GM23248 (cell line): ENCODE data around the gene ZNF543. TPM values are rescaled to one million over a fixed set of nuclear protein-coding genes. Genes with fewer than 3 reads are reported as not detected.
A peak's percentile ranks its signal among the peaks of the same experiment; 100 is the strongest.

ENCODE experiments used
- DNase-seq: peaks from one replicate; pipeline ENCODE4 v3.0.0-alpha.2; 2015
- H2AFZ ChIP-seq: fragments of 200-600 bp; sonication (generic); 2 replicates; pipeline ENCODE4 v1.6.1; 2016; ENCODE audit warnings: antibody characterized with exemption
- H3F3A ChIP-seq: fragments of 200-600 bp; sonication (generic); 2 replicates; pipeline ENCODE4 v1.6.1; 2016; ENCODE audit warnings: mild to moderate bottlenecking, antibody characterized with exemption, mixed run types; ENCODE audit not compliant: insufficient read depth
- H3K27ac ChIP-seq: fragments of 200-600 bp; sonication (generic); 2 replicates; pipeline ENCODE4 v1.5.1; 2016; ENCODE audit warnings: mild to moderate bottlenecking
- H3K27me3 ChIP-seq: fragments of 200-600 bp; sonication (generic); replicated peaks from 2 replicates; pipeline ENCODE4 v1.6.1; 2016; ENCODE audit warnings: mild to moderate bottlenecking; ENCODE audit not compliant: insufficient read depth
- H3K36me3 ChIP-seq: fragments of 200-600 bp; sonication (generic); 2 replicates; pipeline ENCODE4 v1.6.1; 2016; ENCODE audit warnings: low read depth, mild to moderate bottlenecking
- H3K4me1 ChIP-seq: fragments of 200-600 bp; sonication (generic); 2 replicates; pipeline ENCODE4 v1.6.1; 2016; ENCODE audit warnings: mild to moderate bottlenecking; ENCODE audit not compliant: insufficient read depth
- H3K4me2 ChIP-seq: fragments of 200-600 bp; sonication (generic); one replicate; pipeline ENCODE4 v1.6.1; 2016; ENCODE audit warnings: mild to moderate bottlenecking; ENCODE audit not compliant: unreplicated experiment
- H3K4me3 ChIP-seq: fragments of 200-600 bp; sonication (generic); 2 replicates; pipeline ENCODE4 v1.5.1; 2016; ENCODE audit warnings: mild to moderate bottlenecking
- H3K79me2 ChIP-seq: fragments of 200-600 bp; sonication (generic); 2 replicates; pipeline ENCODE4 v1.6.1; 2016; ENCODE audit warnings: mild to moderate bottlenecking; ENCODE audit not compliant: insufficient read depth
- H3K9ac ChIP-seq: fragments of 200-600 bp; sonication (generic); 2 replicates; pipeline ENCODE4 v1.6.1; 2016; ENCODE audit warnings: mild to moderate bottlenecking
- H3K9me2 ChIP-seq: fragments of 200-600 bp; sonication (generic); 2 replicates; pipeline ENCODE4 v1.6.1; 2016; ENCODE audit warnings: mixed run types, mild to moderate bottlenecking, moderate library complexity; ENCODE audit not compliant: insufficient read depth
- H3K9me3 ChIP-seq: fragments of 200-600 bp; sonication (generic); one replicate; pipeline ENCODE4 v1.6.1; 2017; ENCODE audit warnings: low read depth
- H4K20me1 ChIP-seq: fragments of 200-600 bp; sonication (generic); 2 replicates; pipeline ENCODE4 v1.6.0; 2016; ENCODE audit not compliant: insufficient read depth
- EZH2 ChIP-seq: fragments of 200-600 bp; sonication (generic); IDR thresholded peaks from 2 replicates; pipeline ENCODE4 v1.6.1; 2018; ENCODE audit warnings: antibody characterized with exemption, mild to moderate bottlenecking; ENCODE audit not compliant: insufficient read depth, poor library complexity, severe bottlenecking
- EZH2phosphoT487 ChIP-seq: fragments of 200-600 bp; sonication (generic); IDR thresholded peaks from 2 replicates; pipeline ENCODE4 v1.6.1; 2018; ENCODE audit warnings: antibody characterized with exemption, moderate library complexity, mild to moderate bottlenecking, low read depth; ENCODE audit not compliant: insufficient read depth
- WGBS, 2 experiments: methylation state at CpG; one replicate each; pipeline ENCODE4 v1.1.6; 2015 to 2017; ENCODE audit warnings: low lambda C conversion rate in 2 of 2, low coverage in 1 of 2; ENCODE audit errors: missing lambda C conversion rate in 2 of 2; 5-methylcytosine and 5-hydroxymethylcytosine counted together
- in situ Hi-C: fragments of 300-500 bp; cut with MboI; formaldehyde crosslinking; loops from 2 replicates; pipeline ENCODE4 v1.15.0; 2020
- polyA plus RNA-seq: library from polyadenylated mRNA; unstranded; fragments of >200 nt; fragmentation: Nextera tagmentation; extraction: Ambion mirVana; gene quantifications from 2 replicates; pipeline ENCODE4 v1.2.1, GENCODE V29; 2016
- total RNA-seq: library from RNA; depleted of rRNA; stranded (reverse); fragments of >200 nt; shearing (Covaris generic); gene quantifications from 2 replicates; pipeline ENCODE4 v1.2.3, GENCODE V29; 2014

The ZNF543 gene
- total and polyA plus RNA-seq, 2 experiments from 2014 or later, result 1.7 to 8.0 TPM

GRCh38 chr19:57288373-57288772, 31.9 kb upstream of the ZNF543 start:
- Histone ChIP-seq H3K36me3 (peaks cover 81% of the 10 kb centered on the region), H3K79me2 (peaks cover 100% of the 10 kb centered on the region), H3K9me2 (no peaks in the 10 kb centered on the region), H3K9me3 (no peaks in the 10 kb centered on the region), H3K9ac (no peak overlapping the region), H3K4me2 (no peak overlapping the region), H3K4me3 (no peak overlapping the region), H3K4me1 (no peaks in the 10 kb centered on the region), H3F3A (peaks cover 3% of the 10 kb centered on the region; the same call in 1 of the 2 replicates), H2AFZ (no peak overlapping the region), H4K20me1 (peaks cover 15% of the 10 kb centered on the region), H3K27ac (no peak overlapping the region), H3K27me3 (no peaks in the 10 kb centered on the region)
- in situ Hi-C loops, result no loop called here
- no peak for DNase-seq
- WGBS, 2 experiments, result 97 to 100% methylated on average over 4 of the region's 4 CpGs
- TF ChIP-seq EZH2 (no peak), EZH2phosphoT487 (no peak)

- H3F3A ChIP-seq, result peaks cover 15% of the 10 kb centered on the region
- peaks cover 100% of the 10 kb centered on the region for H3K79me2 ChIP-seq
- no peak overlapping the region for H3K9ac ChIP-seq
- H3K27me3 ChIP-seq, result no peaks in the 10 kb centered on the region
- no peak for DNase-seq
- WGBS, 2 experiments, result 99% methylated on average over 11 of the region's 11 CpGs
- H3K9me2 ChIP-seq, result no peaks in the 10 kb centered on the region
- no peak overlapping the region for H3K27ac ChIP-seq
- no peaks in the 10 kb centered on the region for H3K9me3 ChIP-seq
- no peak overlapping the region for H2AFZ ChIP-seq
- no peaks in the 10 kb centered on the region for H3K4me1 ChIP-seq
- in situ Hi-C loops, result no loop called here
- peaks cover 95% of the 10 kb centered on the region for H3K36me3 ChIP-seq
- H3K4me2 ChIP-seq, result no peak overlapping the region
- TF ChIP-seq EZH2, result no peak
- TF ChIP-seq EZH2phosphoT487, result no peak
- H4K20me1 ChIP-seq, result peaks cover 24% of the 10 kb centered on the region
- no peak overlapping the region for H3K4me3 ChIP-seq
These were observed 29.3 kb upstream of the ZNF543 start for GRCh38 chr19:57290970-57291369.

GRCh38 chr19:57292547-57292946, 27.7 kb upstream of the ZNF543 start:
- Histone ChIP-seq H3K79me2 (peaks cover 100% of the 10 kb centered on the region), H3K36me3 (peaks cover 81% of the 10 kb centered on the region), H3K4me1 (no peaks in the 10 kb centered on the region), H2AFZ (no peak overlapping the region), H3F3A (peaks cover 21% of the 10 kb centered on the region), H3K9me2 (no peaks in the 10 kb centered on the region), H3K27ac (no peak overlapping the region), H4K20me1 (peaks cover 30% of the 10 kb centered on the region), H3K9me3 (no peaks in the 10 kb centered on the region), H3K4me2 (no peak overlapping the region), H3K4me3 (no peak overlapping the region), H3K27me3 (no peaks in the 10 kb centered on the region), H3K9ac (no peak overlapping the region)
- no peak for DNase-seq
- TF ChIP-seq EZH2phosphoT487 (no peak), EZH2 (no peak)
- in situ Hi-C loops, result no loop called here
- WGBS, 2 experiments, result 97 to 100% methylated on average over 1 of the region's 1 CpG

GRCh38 chr19:57293719-57294118, 26.6 kb upstream of the ZNF543 start:
- Histone ChIP-seq H3K9ac (no peak overlapping the region), H3K9me3 (no peaks in the 10 kb centered on the region), H3K27ac (no peak overlapping the region), H3K36me3 (peaks cover 72% of the 10 kb centered on the region), H2AFZ (no peak overlapping the region), H3K27me3 (no peaks in the 10 kb centered on the region), H3K4me2 (no peak overlapping the region), H3K4me3 (no peak overlapping the region), H3F3A (peaks cover 26% of the 10 kb centered on the region), H4K20me1 (peaks cover 27% of the 10 kb centered on the region), H3K4me1 (no peaks in the 10 kb centered on the region), H3K79me2 (peaks cover 100% of the 10 kb centered on the region), H3K9me2 (no peaks in the 10 kb centered on the region)
- 94 to 100% methylated on average over 1 of the region's 1 CpG for WGBS, 2 experiments
- DNase-seq, result no peak
- TF ChIP-seq EZH2phosphoT487, result no peak
- TF ChIP-seq EZH2, result no peak
- in situ Hi-C loops, result no loop called here

- Histone ChIP-seq H3K27ac (peak overlapping the region; percentile 90), H2AFZ (no peak overlapping the region), H3K4me1 (peaks cover 18% of the 10 kb centered on the region), H3K36me3 (peaks cover 21% of the 10 kb centered on the region), H4K20me1 (peaks cover 16% of the 10 kb centered on the region; the same call in 1 of the 2 replicates), H3K4me2 (peak overlapping the region; percentile 18), H3K9me2 (no peaks in the 10 kb centered on the region), H3K79me2 (peaks cover 85% of the 10 kb centered on the region), H3K9ac (peak overlapping the region; percentile 57), H3K9me3 (no peaks in the 10 kb centered on the region), H3K4me3 (no peak overlapping the region), H3K27me3 (no peaks in the 10 kb centered on the region), H3F3A (peaks cover 36% of the 10 kb centered on the region)
- WGBS, 2 experiments, result 9 to 26% methylated on average over 1 of the region's 1 CpG
- DNase-seq, result peak; percentile 98
- TF ChIP-seq EZH2phosphoT487 (no peak), EZH2 (no peak)
- in situ Hi-C loops, result no loop called here
These were observed 18.2 kb upstream of the ZNF543 start for GRCh38 chr19:57302020-57302465.
